HG02970 (cell line): Measurements from ENCODE around the gene FER.

Experiments
- ATAC-seq: cut with Tn5 transposase; IDR thresholded peaks from one replicate; pipeline ENCODE4 v1.9.1; 2021; ENCODE audit warnings: mild to moderate bottlenecking, moderate library complexity, moderate number of reproducible peaks; ENCODE audit not compliant: unreplicated experiment, low FRiP score

The FER gene

GRCh38 chr5:109080896-109081295 lies 333.2 kb downstream of the FER start:
- no peak for ATAC-seq

GRCh38 chr5:109083937-109084336 lies 336.2 kb downstream of the FER start:
- ATAC-seq, result no peak

- ATAC-seq, result no peak
Measured at GRCh38 chr5:109089191-109089590, 341.5 kb downstream of the FER start.

GRCh38 chr5:109099081-109099480 lies 351.4 kb downstream of the FER start:
- no peak for ATAC-seq

GRCh38 chr5:109100971-109101370 lies 353.3 kb downstream of the FER start:
- no peak for ATAC-seq

- no peak for ATAC-seq
Measured at GRCh38 chr5:109102096-109102690, 354.5 kb downstream of the FER start.

- ATAC-seq, result no peak
Measured at GRCh38 chr5:109105631-109106267, 358.1 kb downstream of the FER start.

GRCh38 chr5:109111680-109112079 lies 364.0 kb downstream of the FER start:
- ATAC-seq, result no peak

GRCh38 chr5:109113608-109114007 lies 365.9 kb downstream of the FER start:
- ATAC-seq, result no peak

- no peak for ATAC-seq
Measured at GRCh38 chr5:109121225-109121624, 373.5 kb downstream of the FER start.

GRCh38 chr5:109125755-109126429 lies 378.2 kb downstream of the FER start:
- ATAC-seq, result no peak

- no peak for ATAC-seq
Measured at GRCh38 chr5:109126481-109126880, 378.8 kb downstream of the FER start.

GRCh38 chr5:109136906-109137305 lies 389.2 kb downstream of the FER start:
- ATAC-seq, result no peak

GRCh38 chr5:109141222-109142200 lies 393.8 kb downstream of the FER start:
- ATAC-seq, result no peak

- no peak for ATAC-seq
Measured at GRCh38 chr5:109143031-109143430, 395.3 kb downstream of the FER start.

- no peak for ATAC-seq
Measured at GRCh38 chr5:109145139-109145538, 397.4 kb downstream of the FER start.

GRCh38 chr5:109146591-109146990 lies 398.9 kb downstream of the FER start:
- ATAC-seq, result no peak

GRCh38 chr5:109152565-109152964 lies 404.9 kb downstream of the FER start:
- no peak for ATAC-seq

- ATAC-seq, result no peak
Measured at GRCh38 chr5:109155625-109156024, 407.9 kb downstream of the FER start.

- ATAC-seq, result no peak
Measured at GRCh38 chr5:109156885-109157284, 409.2 kb downstream of the FER start.

- no peak for ATAC-seq
Measured at GRCh38 chr5:109160468-109160867, 412.8 kb downstream of the FER start.
